Panc1 (cell line): ENCODE measurements around the gene AATF. TPM values are rescaled to one million over a fixed set of nuclear protein-coding genes. Genes with fewer than 3 reads are reported as not detected.

ENCODE experiments used
- ATAC-seq: fragments of 200-7000 bp; cut with Tn5 transposase; 2 replicates; pipeline ENCODE4 v1.9.1; 2020; ENCODE audit warnings: mild to moderate bottlenecking, moderate library complexity
- BruUV-seq: library from RNA; stranded (reverse); fragments of 400-500 nt; replicated peaks from 2 replicates; lab custom pipeline; 2021; lab: Mats Ljungman, UMichigan
- CTCF ChIA-PET: fragments of 300-600 bp; sonication (Branson Sonifier 250); formaldehyde crosslinking; loops from one replicate; lab custom pipeline; 2022; ENCODE audit warnings: antibody characterized with exemption; lab: Charles Lee
- POLR2A ChIA-PET: fragments of 300-600 bp; sonication (Branson Sonifier 250); formaldehyde crosslinking; loops from one replicate; lab custom pipeline; 2022; ENCODE audit warnings: antibody characterized with exemption; lab: Charles Lee
- DNase-seq: peaks from one replicate; pipeline ENCODE4 v3.0.0-alpha.2; 2010; ENCODE audit warnings: low read depth, low spot score
- H3K27ac ChIP-seq: 2 replicates; pipeline ENCODE4 v1.5.1; 2011; ENCODE audit warnings: mild to moderate bottlenecking, low read length, inconsistent platforms
- H3K27me3 ChIP-seq: fragments of 200-500 bp; sonication (Bioruptor generic); 2 replicates; pipeline ENCODE4 v1.6.0; 2014; ENCODE audit warnings: low read length, inconsistent platforms; ENCODE audit not compliant: control insufficient read depth, insufficient read depth
- H3K36me3 ChIP-seq: fragments of 200-500 bp; sonication (Bioruptor generic); 2 replicates; pipeline ENCODE4 v1.5.1; 2014; ENCODE audit warnings: inconsistent platforms, mild to moderate bottlenecking, low read length, moderate library complexity; ENCODE audit not compliant: control insufficient read depth, insufficient read depth
- H3K4me1 ChIP-seq: 2 replicates; pipeline ENCODE4 v1.5.1; 2011; ENCODE audit warnings: inconsistent platforms, mild to moderate bottlenecking, low read length, moderate library complexity; ENCODE audit not compliant: control insufficient read depth, insufficient read depth
- H3K4me3 ChIP-seq, 2 experiments: 2 replicates each; pipeline ENCODE4 v1.5.1; 2011 to 2012; ENCODE audit warnings: low read depth in 2 of 2, low read length in 2 of 2, mild to moderate bottlenecking in 2 of 2, inconsistent platforms in 1 of 2, moderate library complexity in 1 of 2
- H3K9me3 ChIP-seq: fragments of 200-500 bp; sonication (Bioruptor generic); 2 replicates; pipeline ENCODE4 v1.5.1; 2014; ENCODE audit warnings: low read depth, mild to moderate bottlenecking, inconsistent platforms, low read length, moderate library complexity; ENCODE audit not compliant: control insufficient read depth, insufficient read depth
- CTCF ChIP-seq: fragments of 450-650 bp; IDR thresholded peaks from 2 replicates; pipeline ENCODE4 v1.5.1; 2017; ENCODE audit warnings: mild to moderate bottlenecking
- POLR2AphosphoS5 ChIP-seq: IDR thresholded peaks from 2 replicates; pipeline ENCODE4 v1.6.1; 2012; ENCODE audit warnings: mild to moderate bottlenecking, low read depth, low read length, moderate library complexity
- REST ChIP-seq, 2 experiments: IDR thresholded peaks; 2 replicates each; pipeline ENCODE4 v1.6.1; 2011 to 2012; ENCODE audit warnings: low read depth in 2 of 2, control low read depth in 1 of 2, low read length in 1 of 2, mild to moderate bottlenecking in 1 of 2, moderate library complexity in 1 of 2; ENCODE audit not compliant: insufficient read depth in 1 of 2
- SIN3A ChIP-seq: IDR thresholded peaks from 2 replicates; pipeline ENCODE4 v1.6.1; 2012; ENCODE audit warnings: low read depth, mild to moderate bottlenecking, low read length, moderate library complexity, borderline replicate concordance; ENCODE audit not compliant: insufficient read depth
- TCF7L2 ChIP-seq: IDR thresholded peaks from 2 replicates; pipeline ENCODE4 v1.6.1; 2011; ENCODE audit warnings: mild to moderate bottlenecking, low read depth, low read length, inconsistent platforms
- in situ Hi-C: cut with HindIII; loops from 2 replicates; pipeline ENCODE4 v1.10.0; 2016; ENCODE audit warnings: low sequenced_read_pairs, low pct_unique_long_range_greater_than_20kb
- intact Hi-C: fragments of 100-400 bp; cut with micrococcal nuclease; formaldehyde crosslinking; loops from one replicate; pipeline ENCODE4 v1.10.0; 2022; ENCODE audit not compliant: unreplicated experiment
- total RNA-seq: library from RNA; stranded (reverse); gene quantifications from one replicate; pipeline ENCODE4 v1.2.1, GENCODE V29; 2021; ENCODE audit not compliant: unreplicated experiment

The AATF gene
- total RNA-seq, 1 experiment from 2014 or later: 58.1 TPM

GRCh38 chr17:36943250-36944191 lies 5.2 kb upstream of the AATF start:
- DNase-seq (no peak), ATAC-seq (no peak)
- ChIA-PET POLR2A (no interaction called here), CTCF (interaction anchor here (0.6 kb wide), 1 partner anchor 273 kb away, joined by 3 read pairs; no protein-coding TSS in a partner anchor)
- intact Hi-C loops (no loop called here), in situ Hi-C loops (no loop called here)
- Histone ChIP-seq H3K9me3 (no peaks in the 10 kb centered on the region), H3K4me3 (no peak overlapping the region), H3K27me3 (no peaks in the 10 kb centered on the region), H3K27ac (no peak overlapping the region), H3K36me3 (no peaks in the 10 kb centered on the region; the same call in 1 of the 2 replicates), H3K4me1 (peaks cover 6% of the 10 kb centered on the region)
- BruUV-seq: TSS peak; percentile 18
- TF ChIP-seq SIN3A (no peak), TCF7L2 (no peak), POLR2AphosphoS5 (no peak), CTCF (no peak), REST (IDR thresholded peaks at IDR 0.05; ENCODE audit: insufficient read depth in 1 of 2, low read depth in 2 of 2, low read length in 1 of 2) (no peak)

- no peak overlapping the region for H3K4me3 ChIP-seq
- H3K27ac ChIP-seq: no peak overlapping the region
- TF ChIP-seq CTCF: no peak
- no peak for TF ChIP-seq REST (IDR thresholded peaks at IDR 0.05; ENCODE audit: insufficient read depth in 1 of 2, low read depth in 2 of 2, low read length in 1 of 2)
- no peak for TF ChIP-seq TCF7L2
- no peak for TF ChIP-seq SIN3A
- no peak for TF ChIP-seq POLR2AphosphoS5
- H3K27me3 ChIP-seq: no peaks in the 10 kb centered on the region
- in situ Hi-C loops: no loop called here
- CTCF ChIA-PET: no interaction called here
- DNase-seq (no peak), ATAC-seq (no peak)
- no peaks in the 10 kb centered on the region; the same call in 1 of the 2 replicates for H3K36me3 ChIP-seq
- no TSS peak for BruUV-seq
- H3K4me1 ChIP-seq: peaks cover 6% of the 10 kb centered on the region
- H3K9me3 ChIP-seq: no peaks in the 10 kb centered on the region
- intact Hi-C loops: no loop called here
- POLR2A ChIA-PET: no interaction called here
These were observed 4.2 kb upstream of the AATF start for GRCh38 chr17:36944553-36944952.
